Measurements from ENCODE around the gene IKBKG. TPM values are rescaled to one million over a fixed set of nuclear protein-coding genes. Genes with fewer than 3 reads are reported as not detected.

The IKBKG gene
- total and polyA plus RNA-seq, 7 donors, result 9.2 to 28.9 (median 15.5) TPM

DNA sequence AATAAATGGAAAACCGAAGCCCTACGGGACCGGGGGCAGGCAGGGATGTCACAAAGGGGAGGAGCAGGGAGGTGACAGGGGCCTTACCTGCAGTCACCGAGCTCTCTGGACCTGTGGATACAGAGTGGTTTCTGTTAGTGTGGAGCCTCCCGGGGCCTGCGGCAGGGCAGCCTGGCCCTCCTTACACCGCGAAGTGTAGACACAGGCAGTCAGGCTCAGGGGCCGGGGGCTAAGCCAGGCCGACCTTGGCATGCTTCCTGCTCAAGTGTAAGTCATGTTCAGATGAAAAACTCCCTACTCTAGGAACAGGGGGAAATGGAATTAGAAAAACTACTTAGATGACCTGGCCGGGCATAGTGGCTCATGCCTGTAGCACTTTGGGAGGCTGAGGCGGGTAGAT, 35.7 kb upstream of the IKBKG start:
- DNase-seq, result no peak
- no peak overlapping the region for H3K27ac ChIP-seq
- H3K4me3 ChIP-seq, result no peak overlapping the region
- 75 to 91% methylated on average over 12 of the region's 12 CpGs for WGBS, 2 donors
- TF ChIP-seq EP300 (IDR thresholded peaks at IDR 0.05) (no peak), POLR2AphosphoS5 (IDR thresholded peaks at IDR 0.05) (no peak)
- H3K27me3 ChIP-seq, result no peaks in the 10 kb centered on the region
- H3K9me3 ChIP-seq, result no peaks in the 10 kb centered on the region
- peaks cover 0 to 19% (median 0%) of the 10 kb centered on the region in 4 donors for H3K36me3 ChIP-seq
- intact Hi-C loops (cut with DNase I), result no loop called here
- H3K4me1 ChIP-seq, result peaks cover 0 to 10% (median 5%) of the 10 kb centered on the region in 4 donors

GRCh38 chrX:154512879-154513553, 34.4 kb upstream of the IKBKG start:
- Histone ChIP-seq H3K36me3 (peaks cover 0 to 7% (median 0%) of the 10 kb centered on the region in 4 donors), H3K27me3 (no peaks in the 10 kb centered on the region), H3K9me3 (no peaks in the 10 kb centered on the region), H3K27ac (no peak overlapping the region), H3K4me1 (peaks cover 0 to 22% (median 16%) of the 10 kb centered on the region in 4 donors), H3K4me3 (no peak overlapping the region)
- WGBS, 2 donors, result 94 to 96% methylated on average over 16 of the region's 16 CpGs
- TF ChIP-seq POLR2A (IDR thresholded peaks at IDR 0.05) (no peak), CTCF (IDR thresholded peaks at IDR 0.05) (no peak), EP300 (IDR thresholded peaks at IDR 0.05) (no peak), POLR2AphosphoS5 (IDR thresholded peaks at IDR 0.05) (no peak)
- intact Hi-C loops (cut with DNase I), result no loop called here
- no peak for DNase-seq

- Histone ChIP-seq H3K9me3 (no peaks in the 10 kb centered on the region), H3K4me3 (no peak overlapping the region), H3K4me1 (peaks cover 0 to 24% (median 17%) of the 10 kb centered on the region in 4 donors), H3K36me3 (peaks cover 0 to 6% (median 0%) of the 10 kb centered on the region in 4 donors), H3K27ac (no peak overlapping the region), H3K27me3 (no peaks in the 10 kb centered on the region)
- TF ChIP-seq EP300 (IDR thresholded peaks at IDR 0.05) (no peak), POLR2A (IDR thresholded peaks at IDR 0.05) (no peak), CTCF (IDR thresholded peaks at IDR 0.05) (no peak), POLR2AphosphoS5 (IDR thresholded peaks at IDR 0.05) (no peak)
- intact Hi-C loops (cut with DNase I), result no loop called here
- no peak for DNase-seq
- WGBS, 2 donors, result 95 to 99% methylated on average over 2 of the region's 2 CpGs
These were observed 33.7 kb upstream of the IKBKG start for GRCh38 chrX:154513716-154514115.

DNA sequence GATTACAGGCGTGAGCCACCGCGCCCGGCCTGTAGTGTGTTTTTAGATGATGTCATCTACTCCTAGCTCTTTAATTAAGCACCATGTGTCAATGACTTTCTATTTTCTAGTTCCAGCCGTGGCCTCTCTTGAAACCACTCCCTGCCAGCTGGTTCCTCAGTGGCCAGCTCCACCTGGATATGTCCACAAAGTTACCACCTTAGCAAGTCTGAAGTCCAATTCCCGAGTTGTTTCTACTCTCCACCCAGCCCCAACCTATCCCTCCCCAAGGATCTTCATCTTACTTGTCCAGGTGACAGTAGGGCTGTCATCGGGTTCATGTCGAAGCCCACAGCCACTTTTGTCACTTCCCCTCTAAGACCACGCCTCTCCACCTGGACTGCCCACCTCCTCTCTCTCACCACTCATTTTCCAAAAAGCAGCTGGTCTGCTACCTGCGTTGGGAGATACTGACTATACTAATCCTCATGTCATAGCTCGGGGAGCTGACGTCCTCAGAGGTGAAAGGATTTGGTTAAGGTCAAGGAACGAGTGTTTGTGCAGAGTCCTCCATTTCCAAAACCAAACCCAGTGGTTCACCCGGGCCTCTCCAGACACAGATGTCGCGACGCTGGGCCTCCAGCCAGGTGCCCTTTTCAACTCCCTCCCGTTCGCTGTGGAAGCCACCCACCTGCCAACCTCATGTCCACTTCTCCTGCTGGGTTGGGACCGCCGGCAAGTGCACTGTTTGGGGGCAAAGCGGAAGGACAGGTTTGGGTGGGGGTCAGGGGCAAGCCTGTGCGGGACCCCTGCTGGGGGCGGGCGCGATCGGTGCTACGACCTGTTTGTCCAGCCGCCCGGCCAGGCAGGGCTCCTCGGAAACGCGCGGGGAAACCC, 32.1 kb upstream of the IKBKG start:
- Histone ChIP-seq H3K4me3 (peak overlapping the region; percentile 59 to 67 (median 66)), H3K36me3 (no peaks in the 10 kb centered on the region), H3K4me1 (peaks cover 0 to 24% (median 17%) of the 10 kb centered on the region in 4 donors), H3K9me3 (no peaks in the 10 kb centered on the region), H3K27me3 (no peaks in the 10 kb centered on the region), H3K27ac (peak overlapping the region; percentile 88 to 95 (median 91))
- TF ChIP-seq POLR2A (IDR thresholded peaks at IDR 0.05), result no peak
- intact Hi-C loops (cut with DNase I), result loop anchor here (5.0 kb wide), 1 partner anchor 38 kb away; the partner anchor contains the start of gene LAGE3
- 3 to 11% methylated on average over 34 of the region's 34 CpGs for WGBS, 2 donors
- DNase-seq, result peak; percentile 76

- Histone ChIP-seq H3K36me3 (no peaks in the 10 kb centered on the region), H3K4me1 (peaks cover 0 to 24% (median 17%) of the 10 kb centered on the region in 4 donors), H3K27me3 (no peaks in the 10 kb centered on the region), H3K9me3 (no peaks in the 10 kb centered on the region), H3K27ac (peak within 1 kb of the TSS; percentile 88 to 95 (median 91)), H3K4me3 (peak within 1 kb of the TSS; percentile 59 to 67 (median 66))
- intact Hi-C loops (cut with DNase I), result loop anchor here (1.0 to 5.0 kb wide), 2 partner anchors 26 to 39 kb away; partner anchors contain the start of genes LAGE3 and SLC10A3
- WGBS, 2 donors, result 0 to 1% methylated on average over 59 of the region's 59 CpGs
- DNase-seq, result peak; percentile 97
- TF ChIP-seq POLR2A (IDR thresholded peaks at IDR 0.05), result peak; percentile 71 to 76
- TF ChIP-seq CTCF (IDR thresholded peaks at IDR 0.05), result no peak
- TF ChIP-seq EP300 (IDR thresholded peaks at IDR 0.05), result no peak
- peak; percentile 79 to 97 (median 90) for TF ChIP-seq POLR2AphosphoS5 (IDR thresholded peaks at IDR 0.05)
These were observed 31.3 kb upstream of the IKBKG start, which contains the start of gene FAM3A for GRCh38 chrX:154515966-154516655. TSS of gene FAM3A (minus strand) at chrX:154516232. CDS start at chrX:154515772, 460 bp downstream.
